ENCODE results near the gene TNFSF15. TPM values are rescaled to one million over a fixed set of nuclear protein-coding genes. Genes with fewer than 3 reads are reported as not detected.

Gene TNFSF15
- total and polyA plus RNA-seq, 2 donors (not counting 3 experiments of a cell fraction or from before 2014, with no cell fraction given) = 8.4 to 14.3 TPM

DNA sequence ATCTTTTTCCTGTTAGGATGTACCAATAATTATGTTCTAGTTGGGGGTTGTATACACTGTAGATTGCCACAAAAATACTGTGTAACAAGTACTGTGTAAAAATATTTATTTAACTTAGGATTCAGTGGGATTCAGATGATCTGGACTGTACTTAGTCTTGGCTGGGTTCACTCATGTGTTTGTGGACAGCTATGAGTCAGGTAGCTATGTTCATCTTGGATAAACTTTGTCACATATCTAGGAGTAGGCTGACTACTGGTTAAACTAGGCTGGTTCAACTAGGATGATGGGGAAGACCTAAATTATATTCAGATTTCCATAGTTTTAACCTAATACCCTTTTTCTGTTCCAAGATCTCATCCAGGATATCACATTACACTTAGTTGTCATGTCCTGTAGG is 32.1 kb upstream of the TNFSF15 start:
- TF ChIP-seq FOS (IDR thresholded peaks at IDR 0.05; ENCODE audit: borderline replicate concordance, insufficient read depth, low read length) (no peak), EZH2 (IDR thresholded peaks at IDR 0.05; ENCODE audit: borderline replicate concordance, low read depth, low read length, severe bottlenecking) (no peak), JUN (IDR thresholded peaks at IDR 0.05; ENCODE audit: borderline replicate concordance, insufficient read depth, insufficient read length, low read depth) (no peak), MYC (IDR thresholded peaks at IDR 0.05; ENCODE audit: low read depth, low read length) (no peak), POLR2A (IDR thresholded peaks at IDR 0.05; ENCODE audit: low read depth, low read length) (no peak), GATA2 (IDR thresholded peaks at IDR 0.05; ENCODE audit: insufficient read depth, insufficient read length, low read depth, low read length) (no peak), POLR2AphosphoS5 (IDR thresholded peaks at IDR 0.05; ENCODE audit: insufficient read depth, low read depth, low read length) (no peak)
- TF ChIP-seq, protein P1, sequence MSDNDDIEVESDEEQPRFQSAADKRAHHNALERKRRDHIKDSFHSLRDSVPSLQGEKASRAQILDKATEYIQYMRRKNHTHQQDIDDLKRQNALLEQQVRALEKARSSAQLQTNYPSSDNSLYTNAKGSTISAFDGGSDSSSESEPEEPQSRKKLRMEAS (IDR thresholded peaks at IDR 0.05; ENCODE audit: insufficient read depth, insufficient read length) = no peak
- TF ChIP-seq, protein P2, sequence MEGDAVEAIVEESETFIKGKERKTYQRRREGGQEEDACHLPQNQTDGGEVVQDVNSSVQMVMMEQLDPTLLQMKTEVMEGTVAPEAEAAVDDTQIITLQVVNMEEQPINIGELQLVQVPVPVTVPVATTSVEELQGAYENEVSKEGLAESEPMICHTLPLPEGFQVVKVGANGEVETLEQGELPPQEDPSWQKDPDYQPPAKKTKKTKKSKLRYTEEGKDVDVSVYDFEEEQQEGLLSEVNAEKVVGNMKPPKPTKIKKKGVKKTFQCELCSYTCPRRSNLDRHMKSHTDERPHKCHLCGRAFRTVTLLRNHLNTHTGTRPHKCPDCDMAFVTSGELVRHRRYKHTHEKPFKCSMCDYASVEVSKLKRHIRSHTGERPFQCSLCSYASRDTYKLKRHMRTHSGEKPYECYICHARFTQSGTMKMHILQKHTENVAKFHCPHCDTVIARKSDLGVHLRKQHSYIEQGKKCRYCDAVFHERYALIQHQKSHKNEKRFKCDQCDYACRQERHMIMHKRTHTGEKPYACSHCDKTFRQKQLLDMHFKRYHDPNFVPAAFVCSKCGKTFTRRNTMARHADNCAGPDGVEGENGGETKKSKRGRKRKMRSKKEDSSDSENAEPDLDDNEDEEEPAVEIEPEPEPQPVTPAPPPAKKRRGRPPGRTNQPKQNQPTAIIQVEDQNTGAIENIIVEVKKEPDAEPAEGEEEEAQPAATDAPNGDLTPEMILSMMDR (IDR thresholded peaks at IDR 0.05; ENCODE audit: extremely low read depth in 1 of 2, insufficient read depth in 1 of 2, low read depth in 1 of 2, low read length in 2 of 2) = no peak
- CTCF ChIA-PET = no interaction called here
- no peak for FAIRE-seq
- Histone ChIP-seq H3K4me2 (ENCODE audit: insufficient read depth, low read length) (no peak overlapping the region), H4K20me1 (replicated peaks; ENCODE audit: control insufficient read depth, extremely low read depth, insufficient read depth, low read length) (no peaks in the 10 kb centered on the region), H3K27me3 (ENCODE audit: control insufficient read depth in 2 of 2, insufficient read depth in 2 of 2, low read length in 2 of 2) (no peaks in the 10 kb centered on the region), H3K9me3 (replicated peaks; ENCODE audit: control insufficient read depth, insufficient read depth, low read length) (no peaks in the 10 kb centered on the region), H3K4me3 (replicated peaks in 1 of 3; ENCODE audit: insufficient read depth in 1 of 3, low read depth in 1 of 3, low read length in 3 of 3) (no peak overlapping the region), H3K79me2 (ENCODE audit: control insufficient read depth, insufficient read depth, low read length) (no peaks in the 10 kb centered on the region), H3K4me1 (ENCODE audit: control insufficient read depth, extremely low read depth, insufficient read depth, low read length) (no peaks in the 10 kb centered on the region), H3K9ac (replicated peaks; ENCODE audit: extremely low read depth, insufficient read depth, low read length) (no peak overlapping the region), H3K27ac (ENCODE audit: insufficient read depth, low read depth, low read length) (no peak overlapping the region), H2AFZ (ENCODE audit: low read depth, low read length) (no peak overlapping the region), H3K9me1 (replicated peaks; ENCODE audit: control insufficient read depth, extremely low read depth, insufficient read depth, low read length) (no peaks in the 10 kb centered on the region), H3K36me3 (ENCODE audit: control insufficient read depth in 2 of 2, extremely low read depth in 1 of 2, insufficient read depth in 2 of 2, low read length in 2 of 2) (no peaks in the 10 kb centered on the region)
- POLR2A ChIA-PET = no interaction called here
- dilution Hi-C loops (cut with MboI; ENCODE audit: extremely low pct_ligation_motif_present, low sequenced_read_pairs) = no loop called here
- intact Hi-C loops (cut with micrococcal nuclease) = no loop called here
- DNase-seq (ENCODE audit: low read depth, low spot score) = no peak
- no TSS peak for BruUV-seq (replicated peaks)
